Mesothelial cell of epicardium (in vitro differentiated cells): ENCODE data around the gene FIBCD1. TPM values are rescaled to one million over a fixed set of nuclear protein-coding genes. Genes with fewer than 3 reads are reported as not detected.

Experiments used
- DNase-seq, 2 experiments: peaks; one replicate each; pipeline ENCODE4 v3.0.0; 2021; ENCODE audit warnings: low spot score in 2 of 2; ENCODE audit not compliant: unreplicated experiment in 2 of 2
- H3K27ac Mint-ChIP-seq: 2 replicates; pipeline ENCODE4 v1.8.0; 2021; ENCODE audit warnings: mixed read lengths
- H3K27me3 Mint-ChIP-seq: 2 replicates; pipeline ENCODE4 v1.8.0; 2021; ENCODE audit warnings: low read depth, mixed read lengths
- H3K36me3 Mint-ChIP-seq: 2 replicates; pipeline ENCODE4 v1.8.0; 2021; ENCODE audit warnings: mixed read lengths
- H3K4me1 Mint-ChIP-seq: 2 replicates; pipeline ENCODE4 v1.8.0; 2021; ENCODE audit warnings: mixed read lengths
- H3K4me3 Mint-ChIP-seq: 2 replicates; pipeline ENCODE4 v1.8.0; 2021; ENCODE audit warnings: mild to moderate bottlenecking, moderate library complexity, mixed read lengths
- H3K9me3 Mint-ChIP-seq: 2 replicates; pipeline ENCODE4 v1.8.0; 2021; ENCODE audit warnings: mixed read lengths
- total RNA-seq: library from RNA; stranded (reverse); gene quantifications from 3 replicates; pipeline ENCODE4 v1.2.1, GENCODE V29; 2021
- TF ChIP-seq, protein P1 (sequence below): fragments of 200-600 bp; sonication (generic); IDR thresholded peaks from one replicate; pipeline ENCODE4 v1.5.0; 2021; ENCODE audit warnings: antibody characterized with exemption; ENCODE audit not compliant: unreplicated experiment

FIBCD1 gene
- total RNA-seq, 1 donor from 2014 or later = 2.2 TPM

GRCh38 chr9:130900701-130901497 is 38.1 kb downstream of the FIBCD1 start:
- no peaks in the 10 kb centered on the region for H3K36me3 Mint-ChIP-seq
- H3K4me3 Mint-ChIP-seq = no peak overlapping the region
- DNase-seq = no peak
- no peak overlapping the region for H3K27ac Mint-ChIP-seq
- no peaks in the 10 kb centered on the region for H3K9me3 Mint-ChIP-seq
- TF ChIP-seq, protein P1, sequence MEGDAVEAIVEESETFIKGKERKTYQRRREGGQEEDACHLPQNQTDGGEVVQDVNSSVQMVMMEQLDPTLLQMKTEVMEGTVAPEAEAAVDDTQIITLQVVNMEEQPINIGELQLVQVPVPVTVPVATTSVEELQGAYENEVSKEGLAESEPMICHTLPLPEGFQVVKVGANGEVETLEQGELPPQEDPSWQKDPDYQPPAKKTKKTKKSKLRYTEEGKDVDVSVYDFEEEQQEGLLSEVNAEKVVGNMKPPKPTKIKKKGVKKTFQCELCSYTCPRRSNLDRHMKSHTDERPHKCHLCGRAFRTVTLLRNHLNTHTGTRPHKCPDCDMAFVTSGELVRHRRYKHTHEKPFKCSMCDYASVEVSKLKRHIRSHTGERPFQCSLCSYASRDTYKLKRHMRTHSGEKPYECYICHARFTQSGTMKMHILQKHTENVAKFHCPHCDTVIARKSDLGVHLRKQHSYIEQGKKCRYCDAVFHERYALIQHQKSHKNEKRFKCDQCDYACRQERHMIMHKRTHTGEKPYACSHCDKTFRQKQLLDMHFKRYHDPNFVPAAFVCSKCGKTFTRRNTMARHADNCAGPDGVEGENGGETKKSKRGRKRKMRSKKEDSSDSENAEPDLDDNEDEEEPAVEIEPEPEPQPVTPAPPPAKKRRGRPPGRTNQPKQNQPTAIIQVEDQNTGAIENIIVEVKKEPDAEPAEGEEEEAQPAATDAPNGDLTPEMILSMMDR = no peak
- H3K27me3 Mint-ChIP-seq = peaks cover 6% of the 10 kb centered on the region
- no peaks in the 10 kb centered on the region for H3K4me1 Mint-ChIP-seq

GRCh38 chr9:130899051-130899748 is 39.8 kb downstream of the FIBCD1 start:
- H3K27ac Mint-ChIP-seq = no peak overlapping the region
- no peak for DNase-seq
- no peaks in the 10 kb centered on the region for H3K9me3 Mint-ChIP-seq
- H3K36me3 Mint-ChIP-seq = no peaks in the 10 kb centered on the region
- H3K4me1 Mint-ChIP-seq = peaks cover 5% of the 10 kb centered on the region
- H3K4me3 Mint-ChIP-seq = no peak overlapping the region
- peaks cover 6% of the 10 kb centered on the region for H3K27me3 Mint-ChIP-seq
- TF ChIP-seq, protein P1 = no peak

DNA sequence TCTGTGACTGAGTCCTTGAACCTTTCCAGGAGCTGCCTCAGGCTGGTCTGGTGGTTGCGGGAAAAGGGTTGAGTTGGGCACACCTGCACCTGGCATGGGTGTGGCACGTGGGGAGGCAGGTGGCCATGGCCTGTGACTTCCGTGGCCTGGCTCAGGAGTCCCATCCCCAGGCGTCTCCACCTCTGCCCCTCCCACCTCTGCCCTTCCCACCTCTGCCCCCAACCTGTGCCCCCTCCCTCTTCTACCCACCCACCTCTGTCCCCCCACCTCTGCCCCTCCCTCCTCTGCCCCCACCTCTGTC is 40.5 kb downstream of the FIBCD1 start:
- Mint-ChIP-seq H3K36me3 (peaks cover 1% of the 10 kb centered on the region), H3K27ac (no peak overlapping the region), H3K4me3 (no peak overlapping the region), H3K4me1 (peaks cover 6% of the 10 kb centered on the region), H3K9me3 (no peaks in the 10 kb centered on the region), H3K27me3 (peaks cover 6% of the 10 kb centered on the region)
- TF ChIP-seq, protein P1 = no peak
- DNase-seq = no peak

DNA sequence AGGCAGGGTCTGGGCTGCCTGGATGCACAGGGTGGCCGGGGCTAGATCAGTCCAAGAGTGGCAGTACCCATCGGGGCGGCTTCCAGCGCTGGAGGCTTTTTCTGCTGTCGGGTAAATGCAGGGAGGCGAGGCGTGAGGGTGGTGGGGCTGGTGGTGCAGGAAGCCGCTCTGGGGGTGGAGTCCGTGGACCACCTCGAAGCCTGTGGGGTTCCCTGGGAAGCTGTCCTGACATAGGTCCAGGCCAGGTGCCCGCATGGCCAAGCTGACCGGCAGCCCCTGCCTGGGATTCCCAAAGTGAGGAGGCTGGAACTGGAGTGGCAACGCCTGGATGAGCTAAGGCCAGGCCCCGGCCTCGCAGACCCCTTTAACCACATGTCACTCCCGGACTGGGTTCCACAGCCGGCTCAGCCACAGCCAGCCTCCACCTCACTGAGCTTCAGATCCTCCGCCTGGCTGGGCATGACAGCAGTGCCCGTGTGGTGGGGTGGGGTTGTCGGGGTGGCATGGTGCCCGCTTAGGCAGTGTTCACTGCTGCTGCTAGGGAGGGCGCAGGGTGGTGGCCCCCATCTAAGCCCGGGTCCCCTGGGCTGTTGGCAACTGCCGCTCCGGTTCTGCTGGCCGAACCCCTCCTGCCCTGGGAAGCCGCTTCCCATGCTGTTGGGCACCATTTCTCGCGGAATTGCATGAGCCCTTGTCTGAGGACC is 41.0 kb downstream of the FIBCD1 start:
- Mint-ChIP-seq H3K27ac (no peak overlapping the region), H3K9me3 (no peaks in the 10 kb centered on the region), H3K36me3 (peaks cover 1% of the 10 kb centered on the region), H3K27me3 (peaks cover 6% of the 10 kb centered on the region), H3K4me1 (peaks cover 6% of the 10 kb centered on the region), H3K4me3 (no peak overlapping the region)
- TF ChIP-seq, protein P1 = no peak
- DNase-seq = no peak

DNA sequence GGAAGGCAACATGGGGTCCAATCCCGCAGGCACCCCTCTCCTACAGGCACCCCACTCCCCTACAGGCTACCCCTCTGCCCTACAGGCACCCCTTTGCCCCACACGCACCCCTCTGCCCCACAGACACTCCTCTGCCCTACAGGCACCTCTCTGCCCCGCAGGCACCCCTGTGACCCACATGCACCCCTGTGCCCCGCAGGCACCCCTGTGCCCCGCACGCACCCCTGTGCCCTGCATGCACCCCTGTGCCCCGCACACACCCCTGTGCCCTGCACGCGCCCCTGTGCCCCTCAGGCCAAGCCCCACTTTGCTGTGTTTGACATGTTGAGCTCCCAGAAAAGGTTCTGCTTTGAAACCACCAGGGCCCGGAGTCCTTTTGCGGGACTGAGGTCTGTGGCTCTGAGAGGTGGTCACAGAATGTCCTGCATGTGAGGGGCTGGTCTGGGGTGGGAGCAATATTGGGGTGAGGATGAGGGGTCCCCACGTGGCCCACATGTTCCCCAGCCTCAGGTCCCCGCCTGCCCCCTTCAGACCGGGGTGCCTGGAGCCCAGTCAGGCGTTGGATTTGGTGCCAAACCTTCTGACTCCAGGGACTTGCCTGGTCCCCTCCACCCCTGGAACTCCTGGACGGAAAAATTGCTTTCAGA is 41.8 kb downstream of the FIBCD1 start:
- TF ChIP-seq, protein P1 = no peak

More for the DNA sequence above, 41.8 kb downstream of the FIBCD1 start:
- H3K27ac Mint-ChIP-seq = no peak overlapping the region
- H3K27me3 Mint-ChIP-seq = peaks cover 6% of the 10 kb centered on the region
- peaks cover 6% of the 10 kb centered on the region for H3K4me1 Mint-ChIP-seq
- peaks cover 1% of the 10 kb centered on the region for H3K36me3 Mint-ChIP-seq
- H3K9me3 Mint-ChIP-seq = no peaks in the 10 kb centered on the region
- H3K4me3 Mint-ChIP-seq = no peak overlapping the region
- no peak for DNase-seq
